Measurements from ENCODE around the gene SPOCK2. TPM values are rescaled to one million over a fixed set of nuclear protein-coding genes. Genes with fewer than 3 reads are reported as not detected.

The SPOCK2 gene
- total RNA-seq, 4 donors from 2014 or later = 3.4 to 6.7 (median 5.3) TPM

- intact Hi-C loops (cut with DNase I; ENCODE audit: low total_unique reads) (no loop called here), in situ Hi-C loops (cut with MboI; ENCODE audit: low sequenced_read_pairs in 4 of 4) (loop anchor here (5.0 kb wide), 4 partner anchors 88 to 292 kb away; no protein-coding TSS in a partner anchor)
- TF ChIP-seq POLR2A (IDR thresholded peaks at IDR 0.05) (no peak), CTCF (IDR thresholded peaks at IDR 0.05 in 4 of 5, conservative IDR thresholded peaks at IDR 0.05 in 1 of 5) (no peak)
- Histone ChIP-seq H3K27me3 (no peaks in the 10 kb centered on the region), H3K27ac (no peak overlapping the region), H3K4me1 (peaks cover 9 to 10% of the 10 kb centered on the region in 2 donors), H3K9me3 (no peaks in the 10 kb centered on the region), H3K4me3 (no peak overlapping the region), H3K36me3 (no peaks in the 10 kb centered on the region)
- DNase-seq (no peak), ATAC-seq (no peak)
These were observed 42.8 kb downstream of the SPOCK2 start for GRCh38 chr10:72045586-72045985.

GRCh38 chr10:72044417-72045041, 43.8 kb downstream of the SPOCK2 start:
- in situ Hi-C loops (cut with MboI; ENCODE audit: low sequenced_read_pairs in 4 of 4) (loop anchor here (5.0 kb wide), 4 partner anchors 87 to 293 kb away; no protein-coding TSS in a partner anchor), intact Hi-C loops (cut with DNase I; ENCODE audit: low total_unique reads) (no loop called here)
- Histone ChIP-seq H3K27me3 (no peaks in the 10 kb centered on the region), H3K27ac (peak overlapping the region in 3 of 4 donors; percentile 50 to 63 (median 58)), H3K36me3 (no peaks in the 10 kb centered on the region), H3K9me3 (no peaks in the 10 kb centered on the region), H3K4me1 (peaks cover 9 to 10% of the 10 kb centered on the region in 2 donors), H3K4me3 (no peak overlapping the region)
- ATAC-seq (peak; percentile 62 to 66), DNase-seq (peak; percentile 57 to 68)
- TF ChIP-seq CTCF (IDR thresholded peaks at IDR 0.05 in 4 of 5, conservative IDR thresholded peaks at IDR 0.05 in 1 of 5) (peak; percentile 68 to 81 (median 78)), POLR2A (IDR thresholded peaks at IDR 0.05) (no peak)

- Histone ChIP-seq H3K27me3 (no peaks in the 10 kb centered on the region), H3K36me3 (no peaks in the 10 kb centered on the region), H3K4me3 (no peak overlapping the region), H3K9me3 (no peaks in the 10 kb centered on the region), H3K27ac (no peak overlapping the region), H3K4me1 (peaks cover 9 to 10% of the 10 kb centered on the region in 2 donors)
- TF ChIP-seq CTCF (IDR thresholded peaks at IDR 0.05 in 4 of 5, conservative IDR thresholded peaks at IDR 0.05 in 1 of 5) = no peak
- no peak for TF ChIP-seq POLR2A (IDR thresholded peaks at IDR 0.05)
- ATAC-seq (no peak), DNase-seq (no peak)
- in situ Hi-C loops (cut with MboI; ENCODE audit: low sequenced_read_pairs in 4 of 4) = no loop called here
- intact Hi-C loops (cut with DNase I; ENCODE audit: low total_unique reads) = no loop called here
These were observed 45.1 kb downstream of the SPOCK2 start for GRCh38 chr10:72043016-72043834.

GRCh38 chr10:72041491-72041890, 46.9 kb downstream of the SPOCK2 start:
- H3K27me3 ChIP-seq = no peaks in the 10 kb centered on the region
- ATAC-seq = no peak
- in situ Hi-C loops (cut with MboI; ENCODE audit: low sequenced_read_pairs in 4 of 4) (no loop called here), intact Hi-C loops (cut with DNase I; ENCODE audit: low total_unique reads) (no loop called here)
- TF ChIP-seq CTCF (IDR thresholded peaks at IDR 0.05 in 4 of 5, conservative IDR thresholded peaks at IDR 0.05 in 1 of 5) (no peak), POLR2A (IDR thresholded peaks at IDR 0.05) (no peak)
- DNase-seq = no peak
- no peaks in the 10 kb centered on the region for H3K36me3 ChIP-seq
- peaks cover 9 to 10% of the 10 kb centered on the region in 2 donors for H3K4me1 ChIP-seq
- H3K4me3 ChIP-seq = no peak overlapping the region
- H3K9me3 ChIP-seq = no peaks in the 10 kb centered on the region
- H3K27ac ChIP-seq = no peak overlapping the region

Measured in gastrocnemius medialis (tissue), 4 donors.